HEK293 (cell line): Measurements from ENCODE around the gene CDC14B.

Source experiments
- CTCF ChIA-PET: fragments of 350-600 bp; formaldehyde crosslinking; extraction: SDS; loops from one replicate; lab custom pipeline; 2021; ENCODE audit warnings: antibody characterized with exemption; lab: Yijun Ruan, JAX
- POLR2A ChIA-PET: fragments of 300-600 bp; formaldehyde crosslinking; extraction: SDS; loops from one replicate; lab custom pipeline; 2020; ENCODE audit warnings: antibody characterized with exemption, inconsistent platforms; lab: Yijun Ruan, JAX
- H3K27ac ChIP-seq: fragments of 200-500 bp; sonication (Bioruptor generic); 2 replicates; pipeline ENCODE4 v1.5.1; 2014; ENCODE audit warnings: low read depth, low read length, control low read depth, inconsistent platforms; ENCODE audit errors: extremely low read depth
- H3K36me3 ChIP-seq, 2 experiments: fragments of 200-500 bp in 1 of 2; sonication (Bioruptor generic) in 1 of 2; 1 replicate in 1 of 2; 2 replicates in 1 of 2; pipeline ENCODE4 v1.5.1; 2014 to 2017; ENCODE audit warnings: inconsistent platforms in 2 of 2, low read length in 2 of 2; ENCODE audit not compliant: control insufficient read depth in 2 of 2, insufficient read depth in 1 of 2
- H3K4me1 ChIP-seq: fragments of 200-500 bp; sonication (Bioruptor generic); 2 replicates; pipeline ENCODE4 v1.5.1; 2014; ENCODE audit warnings: mild to moderate bottlenecking, low read length, inconsistent platforms; ENCODE audit not compliant: control insufficient read depth, insufficient read depth
- H3K4me3 ChIP-seq: 2 replicates; pipeline ENCODE4 v1.5.1; 2011; ENCODE audit warnings: low read depth, mild to moderate bottlenecking, control low read depth, low read length, moderate library complexity
- H3K9me3 ChIP-seq: fragments of 200-500 bp; sonication (Bioruptor generic); 2 replicates; pipeline ENCODE4 v1.5.1; 2014; ENCODE audit warnings: low read depth, low read length, inconsistent platforms; ENCODE audit not compliant: control insufficient read depth, insufficient read depth
- BCL11B ChIP-seq: fragments of 450-650 bp; formaldehyde crosslinking; IDR thresholded peaks from 2 replicates; pipeline ENCODE4 v1.5.1; 2016; ENCODE audit warnings: low read depth, missing biosample characterization, missing genetic modification characterization
- FEZF1 ChIP-seq: fragments of 450-650 bp; formaldehyde crosslinking; IDR thresholded peaks from 2 replicates; pipeline ENCODE4 v1.5.1; 2016; ENCODE audit warnings: missing biosample characterization, missing genetic modification characterization
- GLI4 ChIP-seq: fragments of 450-650 bp; formaldehyde crosslinking; IDR thresholded peaks from 2 replicates; pipeline ENCODE4 v1.5.1; 2016; ENCODE audit warnings: missing biosample characterization, missing genetic modification characterization
- HOXA7 ChIP-seq: sonication (generic); formaldehyde crosslinking; IDR thresholded peaks from 2 replicates; pipeline ENCODE4 v1.8.1; 2022; ENCODE audit warnings: missing genetic modification reagents, borderline replicate concordance
- KLF10 ChIP-seq: fragments of 450-650 bp; IDR thresholded peaks from 2 replicates; pipeline ENCODE4 v1.5.1; 2018; ENCODE audit warnings: missing biosample characterization, mild to moderate bottlenecking, missing genetic modification characterization
- KLF9 ChIP-seq: fragments of 450-650 bp; formaldehyde crosslinking; IDR thresholded peaks from 2 replicates; pipeline ENCODE4 v1.5.1; 2016; ENCODE audit warnings: missing biosample characterization, missing genetic modification characterization, low read depth
- OSR2 ChIP-seq: fragments of 450-650 bp; formaldehyde crosslinking; IDR thresholded peaks from 2 replicates; pipeline ENCODE4 v1.5.1; 2016; ENCODE audit warnings: missing biosample characterization, missing genetic modification characterization
- RBAK ChIP-seq: fragments of 450-650 bp; formaldehyde crosslinking; IDR thresholded peaks from 2 replicates; pipeline ENCODE4 v1.5.1; 2016; ENCODE audit warnings: missing biosample characterization, missing genetic modification characterization
- SCRT1 ChIP-seq: fragments of 450-650 bp; formaldehyde crosslinking; IDR thresholded peaks from 2 replicates; pipeline ENCODE4 v1.5.1; 2016; ENCODE audit warnings: missing biosample characterization, missing genetic modification characterization, borderline replicate concordance
- SCRT2 ChIP-seq: fragments of 450-650 bp; formaldehyde crosslinking; IDR thresholded peaks from 2 replicates; pipeline ENCODE4 v1.5.1; 2016; ENCODE audit warnings: missing biosample characterization, missing genetic modification characterization
- SP7 ChIP-seq: fragments of 450-650 bp; formaldehyde crosslinking; IDR thresholded peaks from 2 replicates; pipeline ENCODE4 v1.5.1; 2016; ENCODE audit warnings: missing biosample characterization, missing genetic modification characterization
- ZNF223 ChIP-seq: fragments of 450-650 bp; formaldehyde crosslinking; IDR thresholded peaks from 2 replicates; pipeline ENCODE4 v1.5.1; 2016; ENCODE audit warnings: missing biosample characterization, missing genetic modification characterization
- ZNF311 ChIP-seq: fragments of 450-650 bp; formaldehyde crosslinking; IDR thresholded peaks from 2 replicates; pipeline ENCODE4 v1.5.1; 2017; ENCODE audit warnings: missing biosample characterization, missing genetic modification characterization, borderline replicate concordance
- ZNF341 ChIP-seq: fragments of 450-650 bp; formaldehyde crosslinking; IDR thresholded peaks from 2 replicates; pipeline ENCODE4; 2016; ENCODE audit warnings: low read depth, missing biosample characterization, missing genetic modification characterization
- ZNF366 ChIP-seq: fragments of 450-650 bp; formaldehyde crosslinking; conservative IDR thresholded peaks from 2 replicates; pipeline ENCODE4 v1.5.1; 2016; ENCODE audit warnings: missing biosample characterization, missing genetic modification characterization
- ZNF530 ChIP-seq: fragments of 450-650 bp; formaldehyde crosslinking; IDR thresholded peaks from 2 replicates; pipeline ENCODE4 v1.5.1; 2016; ENCODE audit warnings: low read depth, missing biosample characterization, missing genetic modification characterization
- ZSCAN16 ChIP-seq: fragments of 450-650 bp; formaldehyde crosslinking; IDR thresholded peaks from 2 replicates; pipeline ENCODE4 v1.5.1; 2016; ENCODE audit warnings: missing biosample characterization, missing genetic modification characterization
- TF ChIP-seq, protein P1 (sequence below): fragments of 450-650 bp; IDR thresholded peaks from 2 replicates; pipeline ENCODE4 v1.5.1; 2018; ENCODE audit warnings: missing biosample characterization, mild to moderate bottlenecking, missing genetic modification characterization
- TF ChIP-seq, protein P2 (sequence below): fragments of 450-650 bp; formaldehyde crosslinking; IDR thresholded peaks from 2 replicates; pipeline ENCODE4 v1.5.1; 2017; ENCODE audit warnings: missing biosample characterization, missing genetic modification characterization
- TF ChIP-seq, protein P3 (sequence below): fragments of 450-650 bp; formaldehyde crosslinking; IDR thresholded peaks from 2 replicates; pipeline ENCODE4 v1.5.1; 2017; ENCODE audit warnings: missing biosample characterization, missing genetic modification characterization
- TF ChIP-seq, protein P4 (sequence below): fragments of 450-650 bp; formaldehyde crosslinking; IDR thresholded peaks from 2 replicates; pipeline ENCODE4 v1.5.1; 2016; ENCODE audit warnings: missing biosample characterization, missing genetic modification characterization
- TF ChIP-seq, protein P5 (sequence below): fragments of 450-650 bp; formaldehyde crosslinking; IDR thresholded peaks from 2 replicates; pipeline ENCODE4 v1.5.1; 2016; ENCODE audit warnings: missing biosample characterization, missing genetic modification characterization
- TF ChIP-seq, protein P6 (sequence below): fragments of 450-650 bp; formaldehyde crosslinking; IDR thresholded peaks from 2 replicates; pipeline ENCODE4 v1.5.1; 2016; ENCODE audit warnings: missing biosample characterization, missing genetic modification characterization

CDC14B gene

DNA sequence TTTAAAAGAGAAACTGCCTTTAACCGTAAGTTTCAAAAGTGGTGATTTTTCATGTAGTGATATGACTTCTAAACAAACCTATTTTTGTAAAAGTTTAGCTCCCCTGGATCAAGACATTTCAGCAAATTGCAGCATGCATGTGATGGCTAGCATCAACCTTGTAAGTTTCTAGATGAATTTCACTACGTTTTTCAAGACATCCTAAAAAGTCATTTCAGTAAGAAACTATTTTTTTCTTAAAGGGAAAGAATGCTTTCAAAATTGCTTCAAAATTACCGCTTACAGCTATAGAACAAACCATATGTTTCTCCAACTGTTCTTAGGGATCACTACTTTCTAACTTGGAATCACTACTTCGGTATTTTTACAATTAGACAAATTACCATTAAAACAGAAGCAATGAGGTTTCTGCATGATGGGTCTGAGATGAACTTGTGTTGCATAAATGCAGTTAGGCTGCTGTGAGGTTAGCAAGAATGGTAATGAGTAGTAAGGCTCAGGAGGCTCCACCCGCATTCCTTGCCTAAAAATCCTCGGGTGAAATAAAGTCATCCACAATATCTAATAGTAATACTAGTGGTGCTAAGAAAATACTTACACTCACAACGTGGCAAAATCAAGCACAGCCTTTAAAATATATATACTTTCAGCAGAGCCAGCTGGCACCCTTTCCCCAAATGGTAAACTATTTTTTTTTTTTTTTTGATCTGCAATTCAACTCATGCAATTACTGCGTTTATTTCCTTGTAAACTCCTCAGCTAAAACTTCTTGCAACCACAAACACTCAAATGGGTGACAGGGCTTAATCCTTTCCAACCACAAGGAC, 53.8 kb downstream of the CDC14B start:
- peak overlapping the region; percentile 67 for H3K4me3 ChIP-seq
- H3K27ac ChIP-seq: no peak overlapping the region
- TF ChIP-seq FEZF1 (peak; percentile 48; the same call in 1 of the 2 replicates), ZNF311 (tag by site-specific recombination) (no peak), ZNF223 (tag by site-specific recombination) (no peak), ZNF366 (tag by site-specific recombination) (0 out of 2 replicates have a peak, but pooled peaks have one; percentile 13), OSR2 (tag by site-specific recombination) (peak; percentile 48; the same call in 1 of the 2 replicates), SP7 (tag by site-specific recombination) (peak; percentile 81)
- TF ChIP-seq, protein P1, sequence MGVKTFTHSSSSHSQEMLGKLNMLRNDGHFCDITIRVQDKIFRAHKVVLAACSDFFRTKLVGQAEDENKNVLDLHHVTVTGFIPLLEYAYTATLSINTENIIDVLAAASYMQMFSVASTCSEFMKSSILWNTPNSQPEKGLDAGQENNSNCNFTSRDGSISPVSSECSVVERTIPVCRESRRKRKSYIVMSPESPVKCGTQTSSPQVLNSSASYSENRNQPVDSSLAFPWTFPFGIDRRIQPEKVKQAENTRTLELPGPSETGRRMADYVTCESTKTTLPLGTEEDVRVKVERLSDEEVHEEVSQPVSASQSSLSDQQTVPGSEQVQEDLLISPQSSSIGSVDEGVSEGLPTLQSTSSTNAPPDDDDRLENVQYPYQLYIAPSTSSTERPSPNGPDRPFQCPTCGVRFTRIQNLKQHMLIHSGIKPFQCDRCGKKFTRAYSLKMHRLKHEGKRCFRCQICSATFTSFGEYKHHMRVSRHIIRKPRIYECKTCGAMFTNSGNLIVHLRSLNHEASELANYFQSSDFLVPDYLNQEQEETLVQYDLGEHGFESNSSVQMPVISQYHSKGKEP (tag by site-specific recombination): peak; percentile 24; the same call in 1 of the 2 replicates
- TF ChIP-seq, protein P2, sequence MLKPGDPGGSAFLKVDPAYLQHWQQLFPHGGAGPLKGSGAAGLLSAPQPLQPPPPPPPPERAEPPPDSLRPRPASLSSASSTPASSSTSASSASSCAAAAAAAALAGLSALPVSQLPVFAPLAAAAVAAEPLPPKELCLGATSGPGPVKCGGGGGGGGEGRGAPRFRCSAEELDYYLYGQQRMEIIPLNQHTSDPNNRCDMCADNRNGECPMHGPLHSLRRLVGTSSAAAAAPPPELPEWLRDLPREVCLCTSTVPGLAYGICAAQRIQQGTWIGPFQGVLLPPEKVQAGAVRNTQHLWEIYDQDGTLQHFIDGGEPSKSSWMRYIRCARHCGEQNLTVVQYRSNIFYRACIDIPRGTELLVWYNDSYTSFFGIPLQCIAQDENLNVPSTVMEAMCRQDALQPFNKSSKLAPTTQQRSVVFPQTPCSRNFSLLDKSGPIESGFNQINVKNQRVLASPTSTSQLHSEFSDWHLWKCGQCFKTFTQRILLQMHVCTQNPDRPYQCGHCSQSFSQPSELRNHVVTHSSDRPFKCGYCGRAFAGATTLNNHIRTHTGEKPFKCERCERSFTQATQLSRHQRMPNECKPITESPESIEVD (tag by site-specific recombination): peak; percentile 44
- POLR2A ChIA-PET: interaction anchor here (1.4 to 2.4 kb wide), 2 partner anchors 53 to 116 kb away, joined by 3 to 6 read pairs; partner anchors contain the start of gene HABP4
- no peaks in the 10 kb centered on the region for H3K9me3 ChIP-seq
- H3K36me3 ChIP-seq: peaks cover 0 to 4% of the 10 kb centered on the region in 2 experiments; a peak in 1 of 3 replicates
- H3K4me1 ChIP-seq: peaks cover 3% of the 10 kb centered on the region; the same call in 1 of the 2 replicates
- CTCF ChIA-PET: interaction anchor here (0.7 to 0.9 kb wide), 3 partner anchors 81 to 136 kb away, joined by 3 to 4 read pairs (median 4); no protein-coding TSS in a partner anchor

DNA sequence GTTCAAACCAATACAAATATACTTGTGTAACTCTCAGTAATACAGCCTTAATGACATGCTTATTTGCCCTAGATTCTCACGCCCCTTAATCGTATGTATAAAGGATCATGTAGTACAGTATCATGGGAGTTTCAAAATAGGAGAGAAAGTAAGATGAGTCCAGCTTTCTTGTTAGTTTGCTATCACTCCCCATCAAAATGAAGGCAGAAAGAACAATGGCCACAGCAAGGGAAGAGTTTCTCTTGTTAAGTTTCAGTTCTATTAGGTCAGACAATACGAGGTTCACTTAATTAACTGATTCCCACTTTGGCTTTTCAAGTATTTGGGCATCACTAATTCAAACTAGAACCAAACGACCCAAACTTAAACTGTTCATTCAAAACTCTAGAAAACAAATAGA, 55.4 kb downstream of the CDC14B start:
- Histone ChIP-seq H3K4me1 (peaks cover 3% of the 10 kb centered on the region; the same call in 1 of the 2 replicates), H3K36me3 (peaks cover 0 to 4% of the 10 kb centered on the region in 2 experiments; a peak in 1 of 3 replicates), H3K9me3 (no peaks in the 10 kb centered on the region), H3K4me3 (no peak overlapping the region), H3K27ac (no peak overlapping the region)
- ChIA-PET POLR2A (no interaction called here), CTCF (interaction anchor here (0.9 kb wide), 1 partner anchor 102 kb away, joined by 4 read pairs; no protein-coding TSS in a partner anchor)
- TF ChIP-seq RBAK (tag by site-specific recombination): no peak
- TF ChIP-seq ZNF530 (tag by site-specific recombination): no peak
- TF ChIP-seq, protein P3, sequence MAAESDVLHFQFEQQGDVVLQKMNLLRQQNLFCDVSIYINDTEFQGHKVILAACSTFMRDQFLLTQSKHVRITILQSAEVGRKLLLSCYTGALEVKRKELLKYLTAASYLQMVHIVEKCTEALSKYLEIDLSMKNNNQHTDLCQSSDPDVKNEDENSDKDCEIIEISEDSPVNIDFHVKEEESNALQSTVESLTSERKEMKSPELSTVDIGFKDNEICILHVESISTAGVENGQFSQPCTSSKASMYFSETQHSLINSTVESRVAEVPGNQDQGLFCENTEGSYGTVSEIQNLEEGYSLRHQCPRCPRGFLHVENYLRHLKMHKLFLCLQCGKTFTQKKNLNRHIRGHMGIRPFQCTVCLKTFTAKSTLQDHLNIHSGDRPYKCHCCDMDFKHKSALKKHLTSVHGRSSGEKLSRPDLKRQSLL (tag by site-specific recombination): no peak
- TF ChIP-seq, protein P4, sequence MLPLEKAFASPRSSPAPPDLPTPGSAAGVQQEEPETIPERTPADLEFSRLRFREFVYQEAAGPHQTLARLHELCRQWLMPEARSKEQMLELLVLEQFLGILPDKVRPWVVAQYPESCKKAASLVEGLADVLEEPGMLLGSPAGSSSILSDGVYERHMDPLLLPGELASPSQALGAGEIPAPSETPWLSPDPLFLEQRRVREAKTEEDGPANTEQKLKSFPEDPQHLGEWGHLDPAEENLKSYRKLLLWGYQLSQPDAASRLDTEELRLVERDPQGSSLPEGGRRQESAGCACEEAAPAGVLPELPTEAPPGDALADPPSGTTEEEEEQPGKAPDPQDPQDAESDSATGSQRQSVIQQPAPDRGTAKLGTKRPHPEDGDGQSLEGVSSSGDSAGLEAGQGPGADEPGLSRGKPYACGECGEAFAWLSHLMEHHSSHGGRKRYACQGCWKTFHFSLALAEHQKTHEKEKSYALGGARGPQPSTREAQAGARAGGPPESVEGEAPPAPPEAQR (tag by site-specific recombination): no peak
- no peak for TF ChIP-seq KLF9 (tag by site-specific recombination)
- no peak for TF ChIP-seq ZNF341 (tag by site-specific recombination)
- TF ChIP-seq SCRT2 (tag by site-specific recombination): no peak
- no peak for TF ChIP-seq ZSCAN16 (tag by site-specific recombination)
- no peak for TF ChIP-seq GLI4 (tag by site-specific recombination)
- TF ChIP-seq, protein P5, sequence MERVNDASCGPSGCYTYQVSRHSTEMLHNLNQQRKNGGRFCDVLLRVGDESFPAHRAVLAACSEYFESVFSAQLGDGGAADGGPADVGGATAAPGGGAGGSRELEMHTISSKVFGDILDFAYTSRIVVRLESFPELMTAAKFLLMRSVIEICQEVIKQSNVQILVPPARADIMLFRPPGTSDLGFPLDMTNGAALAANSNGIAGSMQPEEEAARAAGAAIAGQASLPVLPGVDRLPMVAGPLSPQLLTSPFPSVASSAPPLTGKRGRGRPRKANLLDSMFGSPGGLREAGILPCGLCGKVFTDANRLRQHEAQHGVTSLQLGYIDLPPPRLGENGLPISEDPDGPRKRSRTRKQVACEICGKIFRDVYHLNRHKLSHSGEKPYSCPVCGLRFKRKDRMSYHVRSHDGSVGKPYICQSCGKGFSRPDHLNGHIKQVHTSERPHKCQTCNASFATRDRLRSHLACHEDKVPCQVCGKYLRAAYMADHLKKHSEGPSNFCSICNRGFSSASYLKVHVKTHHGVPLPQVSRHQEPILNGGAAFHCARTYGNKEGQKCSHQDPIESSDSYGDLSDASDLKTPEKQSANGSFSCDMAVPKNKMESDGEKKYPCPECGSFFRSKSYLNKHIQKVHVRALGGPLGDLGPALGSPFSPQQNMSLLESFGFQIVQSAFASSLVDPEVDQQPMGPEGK (tag by site-specific recombination): no peak
- TF ChIP-seq SCRT1: no peak
- TF ChIP-seq HOXA7 (CRISPR knock-in tag): no peak
- TF ChIP-seq, protein P6, sequence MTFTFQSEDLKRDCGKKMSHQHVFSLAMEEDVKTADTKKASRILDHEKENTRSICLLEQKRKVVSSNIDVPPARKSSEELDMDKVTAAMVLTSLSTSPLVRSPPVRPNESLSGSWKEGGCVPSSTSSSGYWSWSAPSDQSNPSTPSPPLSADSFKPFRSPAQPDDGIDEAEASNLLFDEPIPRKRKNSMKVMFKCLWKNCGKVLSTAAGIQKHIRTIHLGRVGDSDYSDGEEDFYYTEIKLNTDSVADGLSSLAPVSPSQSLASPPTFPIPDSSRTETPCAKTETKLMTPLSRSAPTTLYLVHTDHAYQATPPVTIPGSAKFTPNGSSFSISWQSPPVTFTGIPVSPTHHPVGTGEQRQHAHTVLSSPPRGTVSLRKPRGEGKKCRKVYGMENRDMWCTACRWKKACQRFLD (tag by site-specific recombination): no peak
- no peak for TF ChIP-seq BCL11B (tag by site-specific recombination)
- no peak for TF ChIP-seq KLF10 (tag by site-specific recombination)
